GM12878 (cell line): ENCODE data around the gene BTBD9.

ENCODE experiments used
- CHD2 ChIP-seq: IDR thresholded peaks from 2 replicates; pipeline ENCODE4 v1.6.1; 2011; ENCODE audit warnings: low read depth, low read length, improper control_type of control experiment, borderline replicate concordance
- DPF2 ChIP-seq: fragments of 450-650 bp; IDR thresholded peaks from 2 replicates; pipeline ENCODE4 v1.6.1; 2017; ENCODE audit warnings: mild to moderate bottlenecking
- FOS ChIP-seq: IDR thresholded peaks from 3 replicates; pipeline ENCODE4 v1.6.1; 2011; ENCODE audit warnings: borderline replicate concordance; ENCODE audit not compliant: insufficient read length; ENCODE audit errors: extremely low read depth
- RBBP5 ChIP-seq: fragments of 200-600 bp; sonication (generic); conservative IDR thresholded peaks from 2 replicates; pipeline ENCODE4 v1.6.1; 2016
- RFX5 ChIP-seq: IDR thresholded peaks from 2 replicates; pipeline ENCODE4 v1.6.1; 2011; ENCODE audit warnings: low read depth, low read length, improper control_type of control experiment
- YY1 ChIP-seq: IDR thresholded peaks from 2 replicates; pipeline ENCODE4 v1.6.1; 2011; ENCODE audit warnings: low read depth, mild to moderate bottlenecking, low read length
- ZNF274 ChIP-seq: IDR thresholded peaks from one replicate; pipeline ENCODE4 v1.8.0; 2011; ENCODE audit not compliant: insufficient read length, insufficient read depth
- TF ChIP-seq, protein P1 (sequence below), 3 experiments: IDR thresholded peaks in 2 of 3; conservative IDR thresholded peaks in 1 of 3; 2 replicates each; pipeline ENCODE4 v1.5.1; 2011; ENCODE audit warnings: low read depth in 3 of 3, low read length in 3 of 3, mild to moderate bottlenecking in 3 of 3, control low read depth in 2 of 3, moderate library complexity in 2 of 3, inconsistent platforms in 1 of 3, mixed read lengths in 1 of 3; ENCODE audit not compliant: control insufficient read depth in 2 of 3, insufficient read depth in 1 of 3; ENCODE audit errors: extremely low read depth in 1 of 3

DNA sequence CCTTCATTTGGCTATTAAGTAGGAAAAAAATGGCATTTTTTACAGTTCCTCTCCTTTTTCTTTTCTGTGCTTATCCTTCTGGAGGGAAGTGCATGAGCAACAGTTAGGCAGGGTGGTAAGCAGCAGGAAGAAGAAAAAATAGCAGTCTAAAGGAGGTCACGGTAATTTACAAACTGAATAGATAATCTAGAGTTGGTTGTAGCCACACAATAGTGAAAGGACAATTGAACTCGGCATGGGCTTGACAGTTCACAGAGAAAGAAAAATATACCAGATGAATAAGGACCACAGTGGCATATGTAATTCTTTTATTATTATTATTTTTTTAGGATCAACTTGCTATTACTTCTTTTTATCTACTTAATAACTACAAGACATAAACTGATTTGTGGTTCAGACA, 358.6 kb downstream of the BTBD9 start:
- TF ChIP-seq CHD2: no peak
- no peak for TF ChIP-seq RFX5
- TF ChIP-seq YY1: no peak
- TF ChIP-seq, protein P1, sequence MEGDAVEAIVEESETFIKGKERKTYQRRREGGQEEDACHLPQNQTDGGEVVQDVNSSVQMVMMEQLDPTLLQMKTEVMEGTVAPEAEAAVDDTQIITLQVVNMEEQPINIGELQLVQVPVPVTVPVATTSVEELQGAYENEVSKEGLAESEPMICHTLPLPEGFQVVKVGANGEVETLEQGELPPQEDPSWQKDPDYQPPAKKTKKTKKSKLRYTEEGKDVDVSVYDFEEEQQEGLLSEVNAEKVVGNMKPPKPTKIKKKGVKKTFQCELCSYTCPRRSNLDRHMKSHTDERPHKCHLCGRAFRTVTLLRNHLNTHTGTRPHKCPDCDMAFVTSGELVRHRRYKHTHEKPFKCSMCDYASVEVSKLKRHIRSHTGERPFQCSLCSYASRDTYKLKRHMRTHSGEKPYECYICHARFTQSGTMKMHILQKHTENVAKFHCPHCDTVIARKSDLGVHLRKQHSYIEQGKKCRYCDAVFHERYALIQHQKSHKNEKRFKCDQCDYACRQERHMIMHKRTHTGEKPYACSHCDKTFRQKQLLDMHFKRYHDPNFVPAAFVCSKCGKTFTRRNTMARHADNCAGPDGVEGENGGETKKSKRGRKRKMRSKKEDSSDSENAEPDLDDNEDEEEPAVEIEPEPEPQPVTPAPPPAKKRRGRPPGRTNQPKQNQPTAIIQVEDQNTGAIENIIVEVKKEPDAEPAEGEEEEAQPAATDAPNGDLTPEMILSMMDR (IDR thresholded peaks at IDR 0.05 in 2 of 3, conservative IDR thresholded peaks at IDR 0.05 in 1 of 3; ENCODE audit: control insufficient read depth in 2 of 3, extremely low read depth in 1 of 3, insufficient read depth in 1 of 3, low read depth in 3 of 3, low read length in 3 of 3): no peak
- no peak for TF ChIP-seq RBBP5
- no peak for TF ChIP-seq ZNF274
- TF ChIP-seq DPF2: no peak
- TF ChIP-seq FOS: no peak
